NCI-H524 (cell line): ENCODE results near the gene CMTM7.

Experiments used
- DNase-seq, 2 experiments: peaks; one replicate each; lab custom pipeline; 2025; lab: John Stamatoyannopoulos, UW

CMTM7 gene

DNA sequence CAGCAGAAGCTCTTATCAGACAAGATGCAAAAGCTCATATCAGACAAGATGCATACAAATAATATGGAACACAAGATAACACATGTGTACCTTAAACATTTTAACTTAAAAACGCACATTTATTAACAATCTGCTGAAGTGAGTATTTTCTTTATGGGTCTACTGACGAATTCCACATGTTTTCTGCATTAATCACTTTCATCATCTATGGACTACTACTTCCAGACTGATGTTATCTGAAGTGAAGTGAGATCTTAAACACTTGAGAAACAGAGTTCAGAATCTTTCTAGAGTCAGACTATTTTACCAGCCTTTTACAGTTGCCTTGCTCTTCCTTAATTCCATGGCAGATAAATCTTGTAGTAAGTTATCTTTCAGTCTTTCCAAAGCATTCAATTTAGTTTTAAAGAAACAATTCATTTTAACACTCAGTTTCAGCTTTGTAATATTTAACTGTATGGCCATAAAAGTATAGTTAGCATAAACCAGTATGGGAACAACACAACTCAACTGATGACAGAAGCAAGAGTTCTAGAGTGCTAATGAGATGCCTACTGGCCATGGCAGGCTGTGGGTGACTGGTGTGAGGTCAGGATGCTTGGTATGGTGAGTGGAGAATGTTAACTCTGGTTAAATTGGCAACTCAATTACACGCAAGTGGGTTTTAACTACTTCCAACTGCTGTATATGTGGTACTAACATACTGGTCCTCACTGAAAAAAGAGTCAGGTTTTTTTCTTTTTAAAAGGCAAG lies 101.2 kb downstream of the CMTM7 start:
- DNase-seq = no peak

DNA sequence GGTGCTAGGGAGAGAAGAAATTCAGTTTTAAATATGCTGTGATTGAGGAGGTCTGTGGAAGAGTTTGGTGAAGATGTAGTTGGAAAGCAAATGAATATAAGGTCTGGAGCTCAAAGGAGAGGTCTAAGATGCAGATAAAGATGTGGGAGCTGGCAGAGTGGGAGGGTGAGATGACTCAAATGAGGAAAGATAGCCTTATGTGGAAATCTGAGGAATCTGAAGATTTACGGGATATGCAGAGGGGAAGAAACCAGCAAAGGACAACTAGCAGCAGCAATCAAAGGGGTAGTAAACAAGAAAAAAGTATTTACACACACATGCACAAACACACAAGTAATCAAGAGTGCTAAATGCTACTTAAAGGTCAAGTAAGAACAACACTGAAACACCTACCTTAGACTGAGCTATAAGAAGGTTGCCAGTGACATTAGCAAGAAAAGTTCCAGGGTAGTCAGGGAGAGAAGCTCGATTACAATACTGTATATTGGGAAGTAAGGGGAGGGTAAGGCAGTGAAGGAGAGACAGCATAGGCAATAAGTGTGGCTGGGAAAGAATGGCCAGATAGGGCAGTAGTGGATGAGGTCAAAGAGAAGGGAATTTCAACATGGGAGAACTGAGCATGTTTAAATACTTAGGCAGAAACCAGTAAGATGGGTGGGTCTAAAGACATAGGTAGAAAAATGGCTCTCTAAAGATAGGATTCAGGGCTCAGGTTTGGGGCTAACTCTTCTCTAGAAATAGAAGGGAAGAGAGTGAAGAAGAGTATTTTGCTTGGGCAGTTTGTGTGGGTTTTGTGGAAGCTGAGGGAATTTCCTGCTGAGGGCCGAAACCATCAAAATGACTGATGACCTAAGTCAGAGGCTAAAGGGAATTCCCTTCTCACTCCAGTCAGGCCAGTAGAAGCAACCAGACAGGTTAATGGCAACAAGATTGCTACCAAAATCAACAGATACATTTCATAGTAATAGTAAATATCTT lies 102.1 kb downstream of the CMTM7 start:
- DNase-seq = no peak

- DNase-seq = no peak
Observed at GRCh38 chr3:32495085-32495484, 103.4 kb downstream of the CMTM7 start.

DNA sequence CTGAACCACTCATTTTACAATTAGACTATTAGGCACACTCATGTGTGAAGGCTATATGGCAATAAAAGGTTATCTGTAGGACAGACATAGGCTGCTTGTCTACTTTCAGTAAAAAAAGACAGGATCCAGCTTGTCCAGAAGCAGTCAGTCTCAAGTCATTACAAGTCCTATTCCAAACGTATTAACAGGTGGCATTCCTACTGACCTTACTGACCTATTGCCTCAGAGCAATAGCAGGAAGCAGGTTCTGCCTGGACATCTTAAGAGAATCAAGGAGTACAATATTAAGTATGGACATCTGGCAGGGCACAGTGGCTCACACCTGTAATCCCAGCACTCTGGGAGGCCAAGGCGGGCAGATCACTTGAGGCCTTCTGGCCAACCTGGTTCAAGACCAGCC lies 104.0 kb downstream of the CMTM7 start:
- no peak for DNase-seq

DNA sequence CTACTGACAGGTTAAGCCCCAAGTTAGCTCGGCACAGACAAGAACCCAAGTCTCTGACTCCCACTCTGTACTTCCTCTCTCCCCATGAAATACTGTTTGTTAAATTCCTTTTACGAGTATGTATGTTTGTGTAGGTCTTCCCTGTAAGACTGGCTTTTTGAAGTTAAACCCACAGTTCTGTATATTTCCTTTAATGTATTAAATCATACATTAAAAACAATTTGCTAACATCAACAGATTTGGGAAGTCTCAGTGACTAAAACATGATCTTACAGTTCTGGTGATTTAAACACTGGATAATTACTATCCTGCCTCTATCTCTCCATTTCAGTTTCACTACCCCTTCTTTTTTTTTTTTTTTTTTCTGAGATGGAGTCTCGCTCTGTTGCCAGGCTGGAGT lies 106.6 kb downstream of the CMTM7 start:
- DNase-seq = no peak

- no peak for DNase-seq
Observed at GRCh38 chr3:32498992-32499391, 107.3 kb downstream of the CMTM7 start.

- no peak for DNase-seq
Observed at GRCh38 chr3:32499585-32499984, 107.9 kb downstream of the CMTM7 start.

DNA sequence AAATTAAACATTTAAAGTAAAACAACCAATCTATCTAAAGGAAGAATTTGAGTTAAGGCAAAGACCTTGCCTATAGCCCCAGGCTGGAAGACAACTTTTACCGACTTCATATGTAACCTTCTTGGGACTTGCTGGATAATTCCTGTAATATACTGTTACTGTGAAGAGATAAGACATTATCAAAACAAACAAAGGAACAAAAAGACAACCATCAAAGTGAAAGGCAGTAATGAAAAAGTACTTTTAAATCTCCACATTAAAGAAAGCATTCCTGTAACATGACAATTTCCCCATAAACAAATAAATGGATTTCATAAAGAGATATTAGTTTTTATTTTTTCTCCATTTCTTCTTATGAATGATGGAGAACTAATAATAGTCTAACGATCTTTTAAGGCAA lies 108.6 kb downstream of the CMTM7 start:
- no peak for DNase-seq

- no peak for DNase-seq
Observed at GRCh38 chr3:32500880-32501782, 109.5 kb downstream of the CMTM7 start.

GRCh38 chr3:32501783-32502117 lies 110.1 kb downstream of the CMTM7 start:
- DNase-seq = no peak

- peak; percentile 50 to 64 for DNase-seq
Observed at GRCh38 chr3:32502118-32502945, 110.7 kb downstream of the CMTM7 start, which contains the start of gene CMTM6. Gene CMTM6 (minus strand): TSS chr3:32502852. CDS start chr3:32502745, 107 bp downstream.

GRCh38 chr3:32502946-32503286 lies 111.3 kb downstream of the CMTM7 start:
- DNase-seq = no peak
